Measurements from ENCODE around the gene ZC3H12D.

ZC3H12D gene

DNA sequence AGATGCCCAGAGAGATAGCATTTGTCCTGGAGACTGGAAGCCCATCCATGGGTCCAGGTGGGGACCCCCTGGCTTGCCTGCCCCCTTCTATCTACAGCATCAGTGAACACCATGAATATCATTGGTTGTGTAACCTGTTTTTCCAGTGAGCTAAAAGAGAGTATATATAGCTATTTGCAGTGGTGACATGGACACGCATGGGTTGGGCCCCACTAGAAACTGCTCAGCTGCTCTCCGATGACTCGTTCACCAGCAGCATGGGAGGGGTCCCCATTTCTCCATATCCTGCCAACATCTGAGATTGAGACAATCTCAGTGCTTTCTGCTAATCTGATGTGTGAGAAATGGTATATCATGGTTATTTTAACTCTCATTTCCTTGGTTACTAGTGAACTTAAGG, 4.0 kb upstream of the ZC3H12D start (continued):
- TF ChIP-seq ZNF155 (tag by site-specific recombination; IDR thresholded peaks at IDR 0.05) (no peak), PRDM1 (tag by site-specific recombination; IDR thresholded peaks at IDR 0.05) (no peak), ZNF169 (tag by site-specific recombination; IDR thresholded peaks at IDR 0.05) (no peak), ZNF302 (tag by site-specific recombination; IDR thresholded peaks at IDR 0.05; ENCODE audit: low read depth) (no peak), ZFP69B (tag by site-specific recombination; IDR thresholded peaks at IDR 0.05) (peak; percentile 90), ZNF501 (tag by site-specific recombination; IDR thresholded peaks at IDR 0.05) (no peak), HOXC10 (CRISPR knock-in tag; IDR thresholded peaks at IDR 0.05) (no peak), ZNF354C (tag by site-specific recombination; IDR thresholded peaks at IDR 0.05; ENCODE audit: borderline replicate concordance, low read depth) (no peak), ZNF585B (tag by site-specific recombination; IDR thresholded peaks at IDR 0.05) (no peak), ZNF629 (tag by site-specific recombination; IDR thresholded peaks at IDR 0.05) (no peak), KLF10 (tag by site-specific recombination; IDR thresholded peaks at IDR 0.05) (no peak), ZNF23 (tag by site-specific recombination; IDR thresholded peaks at IDR 0.05; ENCODE audit: borderline replicate concordance) (no peak), ZNF837 (tag by site-specific recombination; IDR thresholded peaks at IDR 0.05) (no peak)
- TF ChIP-seq, protein P1, sequence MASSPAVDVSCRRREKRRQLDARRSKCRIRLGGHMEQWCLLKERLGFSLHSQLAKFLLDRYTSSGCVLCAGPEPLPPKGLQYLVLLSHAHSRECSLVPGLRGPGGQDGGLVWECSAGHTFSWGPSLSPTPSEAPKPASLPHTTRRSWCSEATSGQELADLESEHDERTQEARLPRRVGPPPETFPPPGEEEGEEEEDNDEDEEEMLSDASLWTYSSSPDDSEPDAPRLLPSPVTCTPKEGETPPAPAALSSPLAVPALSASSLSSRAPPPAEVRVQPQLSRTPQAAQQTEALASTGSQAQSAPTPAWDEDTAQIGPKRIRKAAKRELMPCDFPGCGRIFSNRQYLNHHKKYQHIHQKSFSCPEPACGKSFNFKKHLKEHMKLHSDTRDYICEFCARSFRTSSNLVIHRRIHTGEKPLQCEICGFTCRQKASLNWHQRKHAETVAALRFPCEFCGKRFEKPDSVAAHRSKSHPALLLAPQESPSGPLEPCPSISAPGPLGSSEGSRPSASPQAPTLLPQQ (tag by site-specific recombination; IDR thresholded peaks at IDR 0.05): peak; percentile 98
- TF ChIP-seq, protein P2, sequence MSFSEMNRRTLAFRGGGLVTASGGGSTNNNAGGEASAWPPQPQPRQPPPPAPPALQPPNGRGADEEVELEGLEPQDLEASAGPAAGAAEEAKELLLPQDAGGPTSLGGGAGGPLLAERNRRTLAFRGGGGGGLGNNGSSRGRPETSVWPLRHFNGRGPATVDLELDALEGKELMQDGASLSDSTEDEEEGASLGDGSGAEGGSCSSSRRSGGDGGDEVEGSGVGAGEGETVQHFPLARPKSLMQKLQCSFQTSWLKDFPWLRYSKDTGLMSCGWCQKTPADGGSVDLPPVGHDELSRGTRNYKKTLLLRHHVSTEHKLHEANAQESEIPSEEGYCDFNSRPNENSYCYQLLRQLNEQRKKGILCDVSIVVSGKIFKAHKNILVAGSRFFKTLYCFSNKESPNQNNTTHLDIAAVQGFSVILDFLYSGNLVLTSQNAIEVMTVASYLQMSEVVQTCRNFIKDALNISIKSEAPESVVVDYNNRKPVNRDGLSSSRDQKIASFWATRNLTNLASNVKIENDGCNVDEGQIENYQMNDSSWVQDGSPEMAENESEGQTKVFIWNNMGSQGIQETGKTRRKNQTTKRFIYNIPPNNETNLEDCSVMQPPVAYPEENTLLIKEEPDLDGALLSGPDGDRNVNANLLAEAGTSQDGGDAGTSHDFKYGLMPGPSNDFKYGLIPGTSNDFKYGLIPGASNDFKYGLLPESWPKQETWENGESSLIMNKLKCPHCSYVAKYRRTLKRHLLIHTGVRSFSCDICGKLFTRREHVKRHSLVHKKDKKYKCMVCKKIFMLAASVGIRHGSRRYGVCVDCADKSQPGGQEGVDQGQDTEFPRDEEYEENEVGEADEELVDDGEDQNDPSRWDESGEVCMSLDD (tag by site-specific recombination; IDR thresholded peaks at IDR 0.05): no peak

DNA sequence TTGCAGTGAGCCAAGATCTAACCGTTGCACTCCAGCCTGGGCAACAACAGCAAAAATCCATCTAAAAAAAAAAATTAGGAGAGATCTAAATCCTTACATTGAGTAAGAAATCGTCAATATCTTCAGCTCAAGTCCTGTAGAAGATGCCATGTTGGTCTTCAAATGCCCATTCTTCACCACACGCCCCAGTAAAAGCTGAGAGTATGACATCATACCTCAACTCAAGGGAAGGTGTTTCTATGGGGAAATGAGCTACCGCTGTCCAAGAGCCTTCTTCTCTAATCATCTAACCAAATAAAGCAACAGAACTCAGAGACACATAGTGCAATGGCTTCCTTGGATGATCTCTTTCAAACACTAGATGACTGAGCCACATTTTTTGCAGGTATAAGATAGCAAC, 2.5 kb upstream of the ZC3H12D start:
- H3K4me3 ChIP-seq (ENCODE audit: low read depth, low read length): no peak overlapping the region
- POLR2A ChIA-PET: no interaction called here
- H3K27ac ChIP-seq (ENCODE audit: extremely low read depth, low read depth, low read length): no peak overlapping the region
- H3K4me1 ChIP-seq (ENCODE audit: control insufficient read depth, insufficient read depth, low read length): no peaks in the 10 kb centered on the region
- H3K36me3 ChIP-seq (ENCODE audit: control insufficient read depth in 2 of 2, insufficient read depth in 1 of 2, low read length in 2 of 2): no peaks in the 10 kb centered on the region
- CTCF ChIA-PET: interaction anchor here (1.1 to 1.4 kb wide), 2 partner anchors 30 to 429 kb away, joined by 5 to 6 read pairs; no protein-coding TSS in a partner anchor
- no peak for TF ChIP-seq ZNF654 (tag by site-specific recombination; IDR thresholded peaks at IDR 0.05; ENCODE audit: low read depth)
- TF ChIP-seq, protein P3, sequence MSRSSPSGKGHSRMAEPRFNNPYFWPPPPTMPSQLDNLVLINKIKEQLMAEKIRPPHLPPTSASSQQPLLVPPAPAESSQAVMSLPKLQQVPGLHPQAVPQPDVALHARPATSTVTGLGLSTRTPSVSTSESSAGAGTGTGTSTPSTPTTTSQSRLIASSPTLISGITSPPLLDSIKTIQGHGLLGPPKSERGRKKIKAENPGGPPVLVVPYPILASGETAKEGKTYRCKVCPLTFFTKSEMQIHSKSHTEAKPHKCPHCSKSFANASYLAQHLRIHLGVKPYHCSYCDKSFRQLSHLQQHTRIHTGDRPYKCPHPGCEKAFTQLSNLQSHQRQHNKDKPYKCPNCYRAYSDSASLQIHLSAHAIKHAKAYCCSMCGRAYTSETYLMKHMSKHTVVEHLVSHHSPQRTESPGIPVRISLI (tag by site-specific recombination; IDR thresholded peaks at IDR 0.05): no peak
- TF ChIP-seq, protein P4, sequence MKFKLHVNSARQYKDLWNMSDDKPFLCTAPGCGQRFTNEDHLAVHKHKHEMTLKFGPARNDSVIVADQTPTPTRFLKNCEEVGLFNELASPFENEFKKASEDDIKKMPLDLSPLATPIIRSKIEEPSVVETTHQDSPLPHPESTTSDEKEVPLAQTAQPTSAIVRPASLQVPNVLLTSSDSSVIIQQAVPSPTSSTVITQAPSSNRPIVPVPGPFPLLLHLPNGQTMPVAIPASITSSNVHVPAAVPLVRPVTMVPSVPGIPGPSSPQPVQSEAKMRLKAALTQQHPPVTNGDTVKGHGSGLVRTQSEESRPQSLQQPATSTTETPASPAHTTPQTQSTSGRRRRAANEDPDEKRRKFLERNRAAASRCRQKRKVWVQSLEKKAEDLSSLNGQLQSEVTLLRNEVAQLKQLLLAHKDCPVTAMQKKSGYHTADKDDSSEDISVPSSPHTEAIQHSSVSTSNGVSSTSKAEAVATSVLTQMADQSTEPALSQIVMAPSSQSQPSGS (tag by site-specific recombination; IDR thresholded peaks at IDR 0.05; ENCODE audit: low read depth): peak; percentile 71
- TF ChIP-seq ZNF423 (tag by site-specific recombination; IDR thresholded peaks at IDR 0.05): no peak
- TF ChIP-seq GLI4 (tag by site-specific recombination; IDR thresholded peaks at IDR 0.05): no peak
- TF ChIP-seq ZNF830 (tag by site-specific recombination; IDR thresholded peaks at IDR 0.05; ENCODE audit: low read depth): no peak
- H3K9me3 ChIP-seq (ENCODE audit: control insufficient read depth, insufficient read depth, low read depth, low read length): no peaks in the 10 kb centered on the region

Measured in HEK293 (cell line).